AG08396 (cell line): ENCODE measurements around the gene MYO16.
"Not testable (repeated sequence)": the region's sequence is repeated elsewhere in the genome, so short reads cannot be mapped to it uniquely, and the experiment has no call there.

Experiments
- DNase-seq: peaks from one replicate; pipeline ENCODE4 v3.0.0; 2012; ENCODE audit warnings: low spot score, mixed read lengths

MYO16 gene

DNA sequence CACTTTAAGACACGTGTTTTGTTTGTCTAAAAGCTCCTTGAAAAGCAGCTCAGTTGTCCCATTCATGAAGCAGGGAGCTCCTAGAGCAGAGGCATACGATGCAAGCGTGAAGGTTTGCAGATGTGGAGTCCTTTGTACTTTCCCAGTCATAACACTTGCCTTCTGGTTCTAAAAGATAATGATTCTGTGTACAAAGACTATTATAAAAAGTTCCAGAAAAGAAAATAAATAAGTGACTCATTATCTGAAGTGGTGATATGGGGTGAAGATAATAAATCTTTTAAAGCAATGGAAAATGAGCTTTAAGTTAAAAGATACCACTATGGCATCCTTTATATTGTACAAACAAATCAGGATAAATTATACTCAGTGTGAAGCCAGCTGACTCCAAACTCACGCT is 569.9 kb downstream of the MYO16 start:
- DNase-seq = no peak

DNA sequence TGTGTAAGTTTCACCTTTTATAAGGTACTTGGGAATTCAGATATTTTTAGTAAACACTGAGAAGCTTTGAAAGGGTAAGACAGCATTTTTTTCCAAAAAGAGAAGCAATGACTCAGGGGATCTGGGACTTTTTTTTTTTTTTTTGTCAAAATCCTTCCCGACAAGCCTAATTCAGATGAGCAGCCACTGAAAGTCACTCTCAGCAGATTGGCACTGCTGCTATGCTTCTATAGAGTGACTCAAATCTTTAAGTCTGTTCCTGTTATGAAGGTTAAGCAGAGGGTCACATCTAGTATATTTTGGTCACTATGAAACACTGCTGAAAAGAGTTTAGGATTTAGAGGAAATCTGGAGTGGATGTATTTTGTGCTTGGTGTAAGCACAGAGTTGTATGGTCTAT is 571.1 kb downstream of the MYO16 start:
- no peak for DNase-seq

DNA sequence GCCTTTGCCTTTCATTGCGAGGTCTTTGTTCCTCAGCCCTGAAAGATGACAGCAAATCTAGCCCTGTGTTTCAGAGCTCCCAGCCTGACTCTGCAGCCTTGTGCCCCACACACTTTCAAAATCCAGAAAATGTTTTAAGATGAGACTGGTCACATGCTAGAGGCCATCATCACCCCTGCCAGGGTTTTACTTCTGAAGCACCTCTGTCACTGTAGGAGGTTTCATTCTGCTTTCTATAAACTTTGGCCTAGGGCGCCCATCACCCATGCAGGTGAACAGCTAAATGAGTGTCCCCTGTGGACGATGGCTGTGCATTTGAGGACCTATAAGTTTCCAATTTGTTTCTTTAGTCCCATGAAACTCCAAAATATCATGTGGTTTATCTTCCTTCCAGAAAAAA is 574.2 kb downstream of the MYO16 start:
- DNase-seq = no peak

DNA sequence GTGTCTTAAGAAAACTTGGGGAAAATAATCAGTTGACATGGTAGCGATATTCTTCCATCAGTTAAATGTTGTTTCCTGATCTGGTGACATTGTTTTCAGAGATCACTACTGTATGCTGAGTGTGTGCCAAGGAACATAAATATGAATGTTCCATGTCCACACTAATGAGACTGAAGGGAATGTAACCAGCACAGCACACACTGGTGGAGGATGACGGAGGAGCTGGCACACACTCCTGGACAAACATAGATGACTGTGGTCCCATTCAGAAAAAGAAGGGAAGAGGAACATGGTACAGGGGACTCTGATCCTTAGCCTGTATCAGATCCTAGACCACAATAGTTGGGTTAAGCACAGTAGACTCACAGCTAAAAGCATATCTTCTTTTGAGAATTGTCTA is 574.8 kb downstream of the MYO16 start:
- DNase-seq = no peak

DNA sequence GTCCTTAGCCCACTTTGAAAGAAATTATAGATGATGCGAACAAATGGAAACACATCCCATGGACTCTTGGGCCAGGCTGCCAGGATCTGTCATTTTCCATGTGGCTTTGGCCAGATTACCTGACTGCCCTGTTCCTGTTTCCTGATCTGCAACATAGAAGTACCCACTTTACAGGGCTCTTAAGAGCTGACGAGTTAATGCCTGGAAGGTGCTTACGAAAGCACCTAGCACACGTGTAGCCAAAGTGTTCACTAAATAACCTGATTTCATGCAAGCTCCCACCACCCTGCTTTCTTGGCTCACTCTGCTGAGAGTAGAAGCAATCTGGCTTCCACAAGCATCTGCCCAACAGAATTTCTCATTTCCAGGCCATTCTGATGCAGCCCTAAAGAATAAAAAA is 575.2 kb downstream of the MYO16 start:
- DNase-seq = no peak

DNA sequence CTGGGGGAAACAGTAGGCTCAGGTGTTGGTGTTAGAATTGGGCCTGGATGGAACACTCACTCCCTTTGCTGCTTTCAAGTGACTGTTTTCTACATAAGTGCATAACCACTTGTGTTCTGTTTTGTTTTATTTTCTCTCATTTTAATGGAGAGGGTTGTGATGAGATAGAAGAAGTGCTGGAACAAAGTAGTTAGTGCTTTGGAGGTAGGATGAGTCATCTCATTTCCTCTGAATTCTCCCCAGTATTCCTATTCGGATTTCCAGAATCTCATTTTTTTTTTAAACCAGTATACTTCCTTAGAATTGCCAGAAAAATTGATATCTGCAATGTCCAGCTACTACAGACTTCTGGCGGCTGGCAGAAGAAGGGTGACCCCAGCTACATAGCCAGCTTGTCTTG is 575.9 kb downstream of the MYO16 start:
- DNase-seq = no peak

DNA sequence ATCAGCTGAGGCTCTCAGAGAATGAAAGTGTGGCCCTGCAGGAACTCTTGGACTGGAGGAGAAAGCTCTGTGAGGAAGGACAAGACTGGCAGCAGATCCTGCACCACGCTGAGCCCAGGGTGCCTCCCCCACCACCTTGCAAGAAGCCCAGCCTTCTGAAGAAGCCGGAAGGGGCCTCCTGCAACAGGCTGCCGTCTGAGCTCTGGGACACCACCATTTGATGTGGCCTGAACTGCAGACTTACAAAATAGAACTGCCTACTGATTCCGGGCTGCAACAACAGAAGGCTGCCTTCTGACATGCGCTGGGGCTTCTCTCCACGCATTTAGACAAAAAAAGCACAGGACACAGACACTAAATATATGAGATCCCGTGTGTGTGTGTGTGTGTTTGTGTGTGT is 577.2 kb downstream of the MYO16 start:
- DNase-seq = no peak

DNA sequence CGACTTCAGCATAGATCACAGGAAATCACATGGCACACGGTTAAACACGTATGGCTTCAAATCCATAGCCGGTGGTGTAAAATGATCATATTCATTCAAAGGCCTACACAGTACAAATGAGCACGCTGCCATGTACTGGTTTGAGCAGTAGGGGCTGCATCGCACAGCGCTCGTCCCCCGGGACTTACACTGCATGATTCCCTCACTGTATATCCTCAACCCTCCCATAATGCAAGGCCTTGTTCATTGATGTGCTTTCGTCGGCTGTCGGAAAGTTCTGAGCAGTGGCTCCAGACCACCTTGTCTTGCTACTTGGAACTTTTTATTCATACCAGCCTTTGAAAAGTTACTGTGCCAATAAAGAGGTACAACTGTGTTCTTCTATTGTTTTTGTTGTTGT is 578.2 kb downstream of the MYO16 start:
- no peak for DNase-seq

DNA sequence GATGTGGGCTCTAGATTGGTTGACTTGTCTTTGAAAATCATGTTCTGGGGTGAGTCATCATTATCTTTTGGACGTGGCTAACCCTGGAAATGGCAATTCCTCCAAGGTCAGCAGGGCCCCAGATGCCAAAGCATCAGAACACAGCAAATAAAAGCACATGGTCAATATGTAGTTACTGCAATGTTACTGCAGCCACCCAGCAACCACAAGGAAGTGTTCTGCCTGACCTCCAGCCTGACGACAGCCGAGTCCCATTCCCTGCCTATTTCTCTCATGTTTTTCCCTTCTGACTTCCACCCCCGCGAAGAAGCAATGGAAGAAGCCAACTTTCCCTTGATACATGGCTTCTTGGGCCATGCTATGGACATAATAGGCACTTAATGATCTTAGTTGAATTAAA is 579.1 kb downstream of the MYO16 start:
- no peak for DNase-seq

DNA sequence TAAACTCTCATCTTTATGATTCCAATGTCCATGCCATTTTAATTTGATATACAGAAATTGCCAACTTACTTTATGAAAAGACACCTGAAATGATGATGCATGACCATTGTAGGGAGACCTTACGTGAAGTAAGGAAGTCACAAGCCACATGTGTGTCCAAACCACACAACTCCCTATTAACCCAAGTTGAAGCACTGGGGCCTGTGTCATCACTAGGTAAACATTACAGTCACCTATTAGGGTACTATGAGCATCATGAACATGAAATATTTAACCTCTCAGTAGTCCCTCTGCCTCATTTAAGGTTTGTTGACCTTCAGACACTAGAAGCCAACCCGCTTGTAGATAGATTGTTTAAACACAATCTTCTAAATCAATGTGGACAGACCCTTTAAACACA is 580.1 kb downstream of the MYO16 start:
- DNase-seq = no peak

DNA sequence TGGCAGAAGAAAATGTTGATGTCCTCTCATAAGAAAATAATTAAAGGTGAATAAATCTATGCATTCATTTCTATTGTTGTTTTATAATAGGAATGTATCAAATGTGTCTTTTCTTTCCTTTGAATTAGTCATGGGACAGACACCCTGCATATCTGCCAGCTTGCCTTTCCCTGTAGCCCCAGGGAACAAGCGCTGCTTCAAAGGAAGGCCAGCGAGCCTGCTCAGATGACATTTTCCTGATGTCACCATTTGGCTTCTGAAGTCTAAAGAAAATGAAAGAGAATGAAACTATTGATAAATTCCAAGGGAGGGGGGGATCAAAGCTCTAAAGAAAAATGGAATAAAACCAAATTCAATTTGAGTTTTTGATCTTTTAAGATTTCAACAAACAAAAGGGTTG is 582.2 kb downstream of the MYO16 start:
- DNase-seq = no peak

DNA sequence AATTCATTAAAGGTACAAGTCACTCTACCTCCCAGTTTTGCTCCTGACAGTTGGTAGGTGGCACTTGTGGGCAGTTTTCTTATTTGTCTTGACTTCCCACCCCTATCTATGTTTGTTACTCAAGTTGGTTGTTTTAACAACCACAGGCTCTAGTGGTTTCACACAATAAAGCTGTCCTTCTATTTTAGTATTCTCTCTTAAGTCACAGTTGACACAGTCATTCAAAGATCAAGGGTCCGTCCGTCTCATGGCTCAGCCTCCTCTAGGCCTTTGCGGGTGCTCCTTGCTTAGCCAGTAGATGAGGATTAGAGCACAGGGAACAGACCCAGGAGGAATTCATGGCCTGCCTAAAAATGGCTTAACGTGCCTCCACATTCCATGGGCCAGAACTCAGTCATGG is 583.2 kb downstream of the MYO16 start:
- no peak for DNase-seq

DNA sequence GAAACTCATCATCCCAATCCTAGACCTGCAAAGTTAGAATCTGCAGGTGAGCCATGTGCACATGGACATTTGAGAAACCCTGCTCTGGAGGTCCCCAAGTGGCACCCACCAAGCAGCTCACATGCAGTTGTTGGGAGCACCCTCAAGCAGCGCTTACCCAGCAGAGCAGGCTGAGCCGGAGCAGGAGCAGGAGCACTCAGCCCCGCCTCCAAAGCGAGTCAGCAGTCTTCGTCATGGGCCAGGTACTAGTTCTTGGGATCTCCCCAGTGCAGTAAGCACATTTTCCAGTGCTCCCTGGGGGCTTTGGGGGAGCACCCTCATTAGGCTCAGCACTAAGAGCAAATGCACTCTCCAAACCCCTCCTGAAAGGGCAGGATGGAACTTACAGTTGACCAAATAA is 584.3 kb downstream of the MYO16 start:
- DNase-seq = no peak

DNA sequence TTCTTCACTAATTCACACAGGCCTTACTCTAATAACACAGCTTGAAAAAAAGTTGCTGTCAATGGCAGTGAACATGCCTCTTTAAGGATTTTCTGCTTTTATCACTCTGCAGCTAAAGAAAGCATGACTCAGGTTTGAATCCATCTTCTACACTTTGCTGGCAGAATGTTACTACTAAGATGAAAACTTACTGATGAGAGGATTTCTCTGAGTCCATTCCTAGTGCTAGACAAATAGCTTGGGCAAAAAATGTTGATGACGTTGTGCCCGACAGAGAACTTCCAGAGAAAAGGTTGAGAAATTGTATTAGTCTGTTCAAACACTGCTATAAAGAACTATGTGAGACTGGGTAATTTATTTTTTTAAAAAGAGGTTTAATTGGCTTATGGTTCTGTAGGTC is 585.0 kb downstream of the MYO16 start:
- no peak for DNase-seq

DNA sequence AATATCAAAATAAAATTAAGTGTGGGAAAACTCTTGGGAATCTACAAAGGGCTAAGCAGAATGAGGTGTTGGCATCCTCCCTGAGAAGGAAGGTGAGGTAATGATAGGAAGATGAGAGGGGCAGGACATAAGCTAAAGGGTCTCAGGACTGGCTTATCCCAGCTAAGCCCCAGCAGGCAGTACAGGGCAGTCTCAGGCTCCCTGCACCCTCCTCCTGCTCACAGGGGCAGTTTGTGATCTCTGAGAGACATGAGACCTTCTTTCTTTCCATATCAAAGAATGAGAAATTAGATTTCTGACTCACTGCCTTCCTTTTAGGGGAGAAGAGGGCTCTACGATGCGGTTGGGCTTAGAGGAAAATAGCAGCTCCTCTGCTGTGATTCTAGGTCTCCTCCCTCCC is 586.0 kb downstream of the MYO16 start:
- no peak for DNase-seq

DNA sequence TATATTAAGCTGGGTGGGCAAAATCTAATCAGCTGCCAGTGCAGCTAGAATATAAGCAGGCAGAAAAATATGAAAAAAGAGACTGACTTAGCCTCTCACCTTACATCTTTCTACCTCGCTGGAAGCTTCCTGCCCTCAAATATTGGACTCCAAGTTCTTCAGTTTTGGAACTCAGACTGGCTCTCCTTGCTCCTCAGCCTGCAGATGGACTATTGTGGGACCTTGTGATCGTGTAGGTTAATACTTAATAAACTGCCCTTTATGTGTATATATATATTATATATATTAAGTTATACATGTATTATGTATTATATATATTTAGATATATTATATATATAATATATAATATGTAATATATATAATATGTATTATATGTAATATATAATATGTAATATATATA is 588.1 kb downstream of the MYO16 start:
- not testable (repeated sequence) for DNase-seq

DNA sequence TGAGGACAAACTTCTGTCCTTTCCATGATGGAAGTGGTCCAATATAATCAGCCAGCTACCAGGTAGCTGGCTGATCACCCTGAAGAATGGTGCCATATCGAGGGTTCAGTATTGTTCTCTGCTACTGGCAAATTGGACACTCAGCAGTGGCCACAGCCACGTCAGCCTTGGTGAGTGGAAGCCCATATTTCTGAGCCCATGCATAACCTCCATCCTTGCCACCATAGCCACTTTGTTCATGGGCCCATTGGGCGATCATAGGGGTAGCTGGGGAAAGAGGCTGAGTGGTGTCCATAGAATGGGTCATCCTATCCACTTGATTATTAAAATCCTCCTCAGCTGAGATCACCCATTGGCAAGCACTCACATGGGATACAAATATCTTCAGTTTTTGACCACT is 591.2 kb downstream of the MYO16 start:
- DNase-seq = no peak

DNA sequence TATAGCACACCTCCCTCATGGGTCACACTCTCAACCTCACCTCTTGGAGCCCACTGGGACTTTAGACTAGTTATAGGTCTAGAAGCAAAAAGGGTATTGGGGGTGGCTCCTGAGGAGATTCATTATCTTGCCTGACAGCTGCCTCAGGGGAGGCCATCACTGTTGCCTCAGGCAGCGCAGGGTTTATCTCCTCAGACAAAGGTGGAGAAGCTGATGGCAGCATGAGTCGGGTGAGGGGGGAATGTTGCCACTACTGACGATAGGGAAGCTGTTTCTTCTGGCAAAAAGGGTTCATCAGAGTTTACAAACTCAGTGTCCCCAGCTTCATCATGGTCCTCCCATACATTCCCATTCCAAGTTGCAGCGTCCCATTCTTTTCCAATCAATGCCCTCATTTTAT is 594.6 kb downstream of the MYO16 start:
- no peak for DNase-seq

DNA sequence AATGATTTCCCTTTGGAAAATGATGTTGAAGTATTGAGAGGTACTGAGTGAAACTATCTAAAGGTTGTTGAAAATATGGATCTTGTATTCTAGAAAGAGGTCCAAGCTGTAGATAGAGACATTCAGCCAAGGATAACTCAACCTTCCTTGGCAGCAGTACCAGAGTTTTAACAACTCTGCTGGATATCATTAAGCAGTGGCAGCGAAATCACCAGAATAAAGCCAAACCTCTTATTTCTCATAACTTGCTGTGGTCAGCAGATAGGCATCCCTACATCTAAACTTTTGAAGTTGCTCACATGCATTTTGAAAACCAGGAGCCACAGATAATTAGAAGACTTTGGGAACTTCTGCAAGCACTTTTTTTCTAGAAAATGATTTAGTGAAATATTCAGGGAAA is 597.2 kb downstream of the MYO16 start:
- DNase-seq = no peak

DNA sequence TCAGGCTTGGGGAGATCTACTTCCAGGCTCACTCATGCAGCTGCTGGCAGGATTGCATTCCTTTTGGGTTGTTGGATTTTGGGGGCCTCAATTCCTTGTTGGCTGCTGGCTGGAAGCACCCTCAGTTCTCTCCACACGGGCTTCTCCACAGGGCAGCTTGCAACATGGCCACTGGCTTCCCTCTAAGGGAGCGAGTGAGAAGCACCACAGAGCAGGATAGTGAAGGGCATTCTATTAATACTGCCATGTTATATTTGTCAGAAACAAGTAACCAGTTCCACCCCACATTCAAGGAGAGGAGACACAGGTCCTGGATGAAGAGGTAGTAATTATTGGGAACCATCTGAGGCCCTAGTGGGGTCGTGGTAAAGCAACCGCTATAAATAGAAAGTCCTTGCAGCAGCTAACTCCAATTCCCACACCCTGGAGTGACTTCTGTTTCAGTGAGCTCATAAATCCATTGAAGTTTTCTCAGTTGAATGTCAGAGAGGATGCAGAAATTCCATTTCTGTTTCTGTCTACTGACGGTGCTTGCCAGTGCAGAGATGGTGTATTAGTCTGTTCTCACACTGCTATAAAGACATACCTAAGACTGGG is 598.0 kb downstream of the MYO16 start:
- DNase-seq = no peak

DNA sequence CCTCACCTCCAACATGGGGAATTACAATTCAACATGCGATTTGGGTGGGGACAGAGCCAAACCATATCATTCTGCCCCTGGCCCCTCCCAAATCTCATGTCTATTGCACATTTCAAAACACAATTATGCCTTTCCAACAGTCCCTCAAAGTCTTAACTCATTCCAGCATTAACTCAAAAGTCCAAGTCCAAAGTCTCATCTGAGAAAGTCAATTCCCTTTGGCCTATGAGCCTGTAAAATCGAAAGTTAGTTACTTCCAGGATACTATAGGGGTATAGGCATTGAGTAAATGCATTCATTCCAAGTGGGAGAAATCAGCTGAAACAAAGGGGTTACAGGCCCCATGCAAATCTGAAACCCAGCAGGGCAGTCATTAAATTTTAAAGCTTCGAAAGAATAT is 598.8 kb downstream of the MYO16 start:
- no peak for DNase-seq

DNA sequence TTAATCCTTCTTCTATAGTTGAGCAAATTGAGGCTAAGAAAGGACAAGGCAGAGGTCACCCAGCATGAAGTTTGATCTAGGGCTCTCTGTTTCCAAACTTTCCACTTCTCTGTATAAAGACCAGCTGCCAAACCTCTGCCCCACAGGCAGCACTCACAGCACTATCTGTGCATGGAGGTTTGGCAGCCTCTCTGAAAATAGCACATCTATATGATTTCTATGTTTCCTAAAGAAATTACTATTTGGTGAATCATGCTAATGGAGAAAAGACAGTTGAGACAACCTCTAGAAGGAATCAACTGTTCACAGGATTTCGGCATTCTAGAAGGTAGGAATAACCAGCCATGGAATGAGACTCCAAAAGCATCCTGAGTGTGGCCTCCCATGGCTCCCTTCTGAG is 602.5 kb downstream of the MYO16 start:
- no peak for DNase-seq

DNA sequence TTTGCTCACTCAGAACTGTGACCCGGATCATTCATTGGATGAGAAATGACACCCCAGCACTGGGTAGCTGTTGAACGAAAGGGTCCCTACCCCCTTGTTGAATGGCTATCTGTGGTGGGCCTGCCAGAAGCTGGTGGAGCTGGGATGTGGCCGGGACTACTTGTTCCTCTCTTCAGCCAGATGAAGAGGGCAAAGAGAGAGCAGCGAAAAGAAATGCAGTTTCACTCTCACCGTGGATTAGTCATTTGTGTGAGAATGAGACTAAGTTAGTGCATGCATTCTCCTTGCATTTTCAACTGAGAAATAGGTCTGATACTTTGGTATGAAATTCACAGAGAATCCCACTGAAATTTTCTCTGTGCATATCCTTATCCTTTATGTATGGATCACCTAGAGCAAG is 603.9 kb downstream of the MYO16 start:
- DNase-seq = no peak

DNA sequence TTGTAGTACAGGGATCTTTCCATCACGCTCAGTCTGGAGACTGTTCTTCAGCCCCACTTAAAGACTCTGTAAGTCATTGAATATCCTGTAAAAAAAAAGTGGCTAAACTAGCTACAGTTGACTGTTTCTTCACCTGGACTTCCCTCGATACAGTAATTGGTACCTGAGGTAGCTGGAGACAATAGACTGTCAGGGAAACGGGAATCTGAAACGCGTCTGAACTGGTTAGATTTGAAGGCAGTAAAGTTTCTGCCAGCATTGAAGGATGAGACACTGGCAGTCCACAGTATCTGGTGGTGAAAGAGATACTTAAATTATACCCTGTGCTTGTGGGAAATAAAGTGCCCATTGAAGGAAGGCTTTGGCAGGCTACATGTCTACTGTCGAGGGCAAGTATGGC is 606.5 kb downstream of the MYO16 start:
- no peak for DNase-seq

DNA sequence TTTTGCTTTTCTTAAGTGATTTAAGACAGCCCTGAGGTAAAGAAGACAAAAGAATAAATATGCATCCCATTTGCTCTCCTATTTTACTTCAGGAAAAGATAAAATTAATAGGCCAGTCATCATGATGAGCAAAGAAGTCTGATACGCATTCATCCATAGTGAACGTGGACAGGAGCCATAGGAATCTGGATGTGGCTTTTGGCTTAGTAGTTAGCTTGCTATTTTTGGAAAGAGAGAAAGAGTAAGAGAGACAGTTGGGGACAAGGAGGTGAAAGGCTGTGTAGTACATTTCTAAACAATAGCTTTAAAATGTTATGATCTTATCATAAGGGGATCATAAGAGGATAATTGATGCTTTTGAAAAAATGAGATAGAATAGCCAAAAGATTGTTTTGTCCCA is 611.7 kb downstream of the MYO16 start:
- no peak for DNase-seq
